ENCODE results near the gene PLEKHN1.

PLEKHN1 gene

DNA sequence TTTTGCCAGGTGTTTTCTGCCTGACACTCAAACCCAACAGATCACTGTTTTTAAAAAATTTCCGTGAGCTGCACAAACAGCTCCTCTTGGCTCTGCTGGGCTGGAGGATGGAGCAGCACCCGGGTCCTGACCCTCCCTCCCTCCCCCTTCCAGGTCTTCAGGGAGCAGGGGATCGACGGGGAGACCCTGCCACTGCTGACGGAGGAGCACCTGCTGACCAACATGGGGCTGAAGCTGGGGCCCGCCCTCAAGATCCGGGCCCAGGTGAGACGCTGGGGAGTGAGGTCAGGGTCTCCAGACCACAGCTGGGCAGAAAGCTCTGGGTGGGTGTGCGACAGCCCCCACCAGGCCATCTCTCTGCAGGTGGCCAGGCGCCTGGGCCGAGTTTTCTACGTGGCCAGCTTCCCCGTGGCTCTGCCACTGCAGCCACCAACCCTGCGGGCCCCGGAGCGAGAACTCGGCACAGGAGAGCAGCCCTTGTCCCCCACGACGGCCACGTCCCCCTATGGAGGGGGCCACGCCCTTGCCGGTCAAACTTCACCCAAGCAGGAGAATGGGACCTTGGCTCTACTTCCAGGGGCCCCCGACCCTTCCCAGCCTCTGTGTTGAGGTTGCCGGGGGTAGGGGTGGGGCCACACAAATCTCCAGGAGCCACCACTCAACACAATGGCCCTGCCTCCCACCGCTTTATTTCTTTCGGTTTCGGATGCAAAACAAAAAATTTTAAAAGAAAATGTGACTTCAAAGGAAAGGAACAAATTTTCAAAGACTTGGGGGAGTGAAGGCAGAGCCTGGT is 22.5 kb upstream of the PLEKHN1 start:
- peaks cover 0 to 64% of the 10 kb centered on the region in 2 experiments; a peak in 1 of 3 replicates for H3K36me3 ChIP-seq (ENCODE audit: control insufficient read depth in 2 of 2, insufficient read depth in 1 of 2, low read length in 2 of 2)
- POLR2A ChIA-PET, result interaction anchor here (0.6 to 9.4 kb wide), 14 partner anchors 8 to 145 kb away, joined by 4 to 111 read pairs (median 12); partner anchors contain the start of genes PLEKHN1 and SAMD11
- peaks cover 36% of the 10 kb centered on the region for H3K4me1 ChIP-seq (ENCODE audit: control insufficient read depth, insufficient read depth, low read length)
- CTCF ChIA-PET, result interaction anchor here (1.2 kb wide), 1 partner anchor 9 kb away, joined by 4 read pairs; no protein-coding TSS in a partner anchor
- H3K27ac ChIP-seq (ENCODE audit: extremely low read depth, low read depth, low read length), result peak overlapping the region; percentile 98
- H3K4me3 ChIP-seq (ENCODE audit: low read depth, low read length), result no peak overlapping the region
- H3K9me3 ChIP-seq (ENCODE audit: control insufficient read depth, insufficient read depth, low read depth, low read length), result no peaks in the 10 kb centered on the region
- TF ChIP-seq ZNF600 (tag by site-specific recombination; IDR thresholded peaks at IDR 0.05) (peak; percentile 5; the same call in 1 of the 2 replicates), OSR2 (tag by site-specific recombination; IDR thresholded peaks at IDR 0.05) (peak; percentile 31; the same call in 1 of the 2 replicates), BCL11A (tag by site-specific recombination; IDR thresholded peaks at IDR 0.05; ENCODE audit: low read depth) (0 out of 2 replicates have a peak, but pooled peaks have one; percentile 18), ZFHX2 (tag by site-specific recombination; conservative IDR thresholded peaks at IDR 0.05) (0 out of 2 replicates have a peak, but pooled peaks have one; percentile 6), KLF8 (tag by site-specific recombination; IDR thresholded peaks at IDR 0.05) (peak; percentile 21; the same call in 1 of the 2 replicates), ZBTB20 (tag by site-specific recombination; IDR thresholded peaks at IDR 0.05) (peak; percentile 61; the same call in 1 of the 2 replicates), ZIC2 (tag by site-specific recombination; IDR thresholded peaks at IDR 0.05) (no peak; the same call in none of the 2 replicates), ZFP41 (tag by site-specific recombination; IDR thresholded peaks at IDR 0.05; ENCODE audit: borderline replicate concordance) (no peak), KLF7 (tag by site-specific recombination; IDR thresholded peaks at IDR 0.05; ENCODE audit: borderline replicate concordance) (peak; percentile 74), KLF9 (tag by site-specific recombination; IDR thresholded peaks at IDR 0.05; ENCODE audit: low read depth) (peak; percentile 36), ZNF394 (tag by site-specific recombination; IDR thresholded peaks at IDR 0.05; ENCODE audit: borderline replicate concordance) (peak; percentile 49; the same call in 1 of the 2 replicates), ZNF777 (tag by site-specific recombination; IDR thresholded peaks at IDR 0.05; ENCODE audit: borderline replicate concordance) (no peak), SCRT2 (tag by site-specific recombination; IDR thresholded peaks at IDR 0.05) (no peak), ZNF391 (tag by site-specific recombination; IDR thresholded peaks at IDR 0.05; ENCODE audit: borderline replicate concordance, low read depth) (0 out of 2 replicates have a peak, but pooled peaks have one; percentile 10), GLIS2 (tag by site-specific recombination; IDR thresholded peaks at IDR 0.05) (peak; percentile 84), IKZF3 (tag by site-specific recombination; IDR thresholded peaks at IDR 0.05) (peak; percentile 46; the same call in 1 of the 2 replicates), ZNF10 (tag by site-specific recombination; IDR thresholded peaks at IDR 0.05) (peak; percentile 51; the same call in 1 of the 2 replicates), ZFP69B (tag by site-specific recombination; IDR thresholded peaks at IDR 0.05) (peak; percentile 93; the same call in 1 of the 2 replicates)
- TF ChIP-seq, protein P1, sequence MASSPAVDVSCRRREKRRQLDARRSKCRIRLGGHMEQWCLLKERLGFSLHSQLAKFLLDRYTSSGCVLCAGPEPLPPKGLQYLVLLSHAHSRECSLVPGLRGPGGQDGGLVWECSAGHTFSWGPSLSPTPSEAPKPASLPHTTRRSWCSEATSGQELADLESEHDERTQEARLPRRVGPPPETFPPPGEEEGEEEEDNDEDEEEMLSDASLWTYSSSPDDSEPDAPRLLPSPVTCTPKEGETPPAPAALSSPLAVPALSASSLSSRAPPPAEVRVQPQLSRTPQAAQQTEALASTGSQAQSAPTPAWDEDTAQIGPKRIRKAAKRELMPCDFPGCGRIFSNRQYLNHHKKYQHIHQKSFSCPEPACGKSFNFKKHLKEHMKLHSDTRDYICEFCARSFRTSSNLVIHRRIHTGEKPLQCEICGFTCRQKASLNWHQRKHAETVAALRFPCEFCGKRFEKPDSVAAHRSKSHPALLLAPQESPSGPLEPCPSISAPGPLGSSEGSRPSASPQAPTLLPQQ (tag by site-specific recombination; IDR thresholded peaks at IDR 0.05), result peak; percentile 88
- TF ChIP-seq, protein P2, sequence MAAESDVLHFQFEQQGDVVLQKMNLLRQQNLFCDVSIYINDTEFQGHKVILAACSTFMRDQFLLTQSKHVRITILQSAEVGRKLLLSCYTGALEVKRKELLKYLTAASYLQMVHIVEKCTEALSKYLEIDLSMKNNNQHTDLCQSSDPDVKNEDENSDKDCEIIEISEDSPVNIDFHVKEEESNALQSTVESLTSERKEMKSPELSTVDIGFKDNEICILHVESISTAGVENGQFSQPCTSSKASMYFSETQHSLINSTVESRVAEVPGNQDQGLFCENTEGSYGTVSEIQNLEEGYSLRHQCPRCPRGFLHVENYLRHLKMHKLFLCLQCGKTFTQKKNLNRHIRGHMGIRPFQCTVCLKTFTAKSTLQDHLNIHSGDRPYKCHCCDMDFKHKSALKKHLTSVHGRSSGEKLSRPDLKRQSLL (tag by site-specific recombination; IDR thresholded peaks at IDR 0.05), result peak; percentile 81
- TF ChIP-seq, protein P3, sequence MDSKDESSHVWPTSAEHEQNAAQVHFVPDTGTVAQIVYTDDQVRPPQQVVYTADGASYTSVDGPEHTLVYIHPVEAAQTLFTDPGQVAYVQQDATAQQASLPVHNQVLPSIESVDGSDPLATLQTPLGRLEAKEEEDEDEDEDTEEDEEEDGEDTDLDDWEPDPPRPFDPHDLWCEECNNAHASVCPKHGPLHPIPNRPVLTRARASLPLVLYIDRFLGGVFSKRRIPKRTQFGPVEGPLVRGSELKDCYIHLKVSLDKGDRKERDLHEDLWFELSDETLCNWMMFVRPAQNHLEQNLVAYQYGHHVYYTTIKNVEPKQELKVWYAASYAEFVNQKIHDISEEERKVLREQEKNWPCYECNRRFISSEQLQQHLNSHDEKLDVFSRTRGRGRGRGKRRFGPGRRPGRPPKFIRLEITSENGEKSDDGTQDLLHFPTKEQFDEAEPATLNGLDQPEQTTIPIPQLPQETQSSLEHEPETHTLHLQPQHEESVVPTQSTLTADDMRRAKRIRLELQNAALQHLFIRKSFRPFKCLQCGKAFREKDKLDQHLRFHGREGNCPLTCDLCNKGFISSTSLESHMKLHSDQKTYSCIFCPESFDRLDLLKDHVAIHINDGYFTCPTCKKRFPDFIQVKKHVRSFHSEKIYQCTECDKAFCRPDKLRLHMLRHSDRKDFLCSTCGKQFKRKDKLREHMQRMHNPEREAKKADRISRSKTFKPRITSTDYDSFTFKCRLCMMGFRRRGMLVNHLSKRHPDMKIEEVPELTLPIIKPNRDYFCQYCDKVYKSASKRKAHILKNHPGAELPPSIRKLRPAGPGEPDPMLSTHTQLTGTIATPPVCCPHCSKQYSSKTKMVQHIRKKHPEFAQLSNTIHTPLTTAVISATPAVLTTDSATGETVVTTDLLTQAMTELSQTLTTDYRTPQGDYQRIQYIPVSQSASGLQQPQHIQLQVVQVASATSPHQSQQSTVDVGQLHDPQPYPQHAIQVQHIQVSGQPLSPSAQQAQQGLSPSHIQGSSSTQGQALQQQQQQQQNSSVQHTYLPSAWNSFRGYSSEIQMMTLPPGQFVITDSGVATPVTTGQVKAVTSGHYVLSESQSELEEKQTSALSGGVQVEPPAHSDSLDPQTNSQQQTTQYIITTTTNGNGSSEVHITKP (tag by site-specific recombination; IDR thresholded peaks at IDR 0.05), result peak; percentile 34
- TF ChIP-seq, protein P4, sequence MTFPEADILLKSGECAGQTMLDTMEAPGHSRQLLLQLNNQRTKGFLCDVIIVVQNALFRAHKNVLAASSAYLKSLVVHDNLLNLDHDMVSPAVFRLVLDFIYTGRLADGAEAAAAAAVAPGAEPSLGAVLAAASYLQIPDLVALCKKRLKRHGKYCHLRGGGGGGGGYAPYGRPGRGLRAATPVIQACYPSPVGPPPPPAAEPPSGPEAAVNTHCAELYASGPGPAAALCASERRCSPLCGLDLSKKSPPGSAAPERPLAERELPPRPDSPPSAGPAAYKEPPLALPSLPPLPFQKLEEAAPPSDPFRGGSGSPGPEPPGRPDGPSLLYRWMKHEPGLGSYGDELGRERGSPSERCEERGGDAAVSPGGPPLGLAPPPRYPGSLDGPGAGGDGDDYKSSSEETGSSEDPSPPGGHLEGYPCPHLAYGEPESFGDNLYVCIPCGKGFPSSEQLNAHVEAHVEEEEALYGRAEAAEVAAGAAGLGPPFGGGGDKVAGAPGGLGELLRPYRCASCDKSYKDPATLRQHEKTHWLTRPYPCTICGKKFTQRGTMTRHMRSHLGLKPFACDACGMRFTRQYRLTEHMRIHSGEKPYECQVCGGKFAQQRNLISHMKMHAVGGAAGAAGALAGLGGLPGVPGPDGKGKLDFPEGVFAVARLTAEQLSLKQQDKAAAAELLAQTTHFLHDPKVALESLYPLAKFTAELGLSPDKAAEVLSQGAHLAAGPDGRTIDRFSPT (tag by site-specific recombination; IDR thresholded peaks at IDR 0.05), result peak; percentile 66
- TF ChIP-seq, protein P5, sequence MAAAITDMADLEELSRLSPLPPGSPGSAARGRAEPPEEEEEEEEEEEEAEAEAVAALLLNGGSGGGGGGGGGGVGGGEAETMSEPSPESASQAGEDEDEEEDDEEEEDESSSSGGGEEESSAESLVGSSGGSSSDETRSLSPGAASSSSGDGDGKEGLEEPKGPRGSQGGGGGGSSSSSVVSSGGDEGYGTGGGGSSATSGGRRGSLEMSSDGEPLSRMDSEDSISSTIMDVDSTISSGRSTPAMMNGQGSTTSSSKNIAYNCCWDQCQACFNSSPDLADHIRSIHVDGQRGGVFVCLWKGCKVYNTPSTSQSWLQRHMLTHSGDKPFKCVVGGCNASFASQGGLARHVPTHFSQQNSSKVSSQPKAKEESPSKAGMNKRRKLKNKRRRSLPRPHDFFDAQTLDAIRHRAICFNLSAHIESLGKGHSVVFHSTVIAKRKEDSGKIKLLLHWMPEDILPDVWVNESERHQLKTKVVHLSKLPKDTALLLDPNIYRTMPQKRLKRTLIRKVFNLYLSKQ (tag by site-specific recombination; IDR thresholded peaks at IDR 0.05; ENCODE audit: borderline replicate concordance), result no peak

Data from HEK293 (cell line).